Activated CD4-positive, alpha-beta T cell treated with anti-CD3 and anti-CD28 coated beads for 4 hours (primary cell): ENCODE measurements around the gene SLC25A22.
A peak's percentile ranks its signal among the peaks of the same experiment; 100 is the strongest.

Experiments
- DNase-seq, 2 donors: peaks; one replicate each; pipeline ENCODE4 v3.0.0-alpha.2; 2020

SLC25A22 gene

DNA sequence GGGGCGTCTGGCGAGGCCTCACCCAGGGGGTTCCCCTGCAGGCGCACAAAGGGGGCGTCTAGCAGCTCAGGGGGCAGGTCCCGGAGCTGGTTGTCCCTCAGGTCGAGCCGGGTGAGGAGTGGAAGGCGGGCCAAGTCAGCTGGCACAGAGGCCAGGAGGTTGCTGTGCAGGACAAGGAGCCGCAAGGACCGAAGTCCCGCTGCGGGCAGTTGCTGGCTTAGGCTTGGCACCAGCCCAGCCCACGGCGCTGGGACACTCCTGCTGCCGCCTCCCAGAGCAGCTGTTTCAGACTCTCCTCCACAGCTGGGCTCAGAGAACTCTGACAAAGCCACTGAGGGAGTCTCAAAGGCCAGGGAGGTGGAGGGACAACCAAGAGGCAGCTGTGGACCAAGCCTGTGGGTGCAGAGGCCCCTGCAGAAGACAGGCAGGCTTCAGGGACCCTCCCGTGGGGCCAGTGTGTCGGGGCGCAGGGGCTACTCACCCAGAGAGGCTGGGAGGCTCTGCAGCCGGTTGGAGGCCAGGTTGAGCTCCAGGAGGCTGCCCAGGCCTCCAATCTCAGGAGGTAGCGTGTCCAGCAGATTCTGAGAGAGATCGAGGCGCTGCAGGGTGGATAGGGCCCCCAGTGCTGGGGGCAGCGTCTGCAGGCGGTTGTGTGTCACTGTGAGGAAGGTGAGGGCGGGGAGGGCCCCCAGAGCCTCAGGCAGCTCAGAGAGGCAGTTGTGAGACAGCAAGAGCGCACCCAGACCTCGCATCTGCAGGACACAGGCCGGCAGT is 4.8 kb upstream of the SLC25A22 start:
- DNase-seq: no peak

DNA sequence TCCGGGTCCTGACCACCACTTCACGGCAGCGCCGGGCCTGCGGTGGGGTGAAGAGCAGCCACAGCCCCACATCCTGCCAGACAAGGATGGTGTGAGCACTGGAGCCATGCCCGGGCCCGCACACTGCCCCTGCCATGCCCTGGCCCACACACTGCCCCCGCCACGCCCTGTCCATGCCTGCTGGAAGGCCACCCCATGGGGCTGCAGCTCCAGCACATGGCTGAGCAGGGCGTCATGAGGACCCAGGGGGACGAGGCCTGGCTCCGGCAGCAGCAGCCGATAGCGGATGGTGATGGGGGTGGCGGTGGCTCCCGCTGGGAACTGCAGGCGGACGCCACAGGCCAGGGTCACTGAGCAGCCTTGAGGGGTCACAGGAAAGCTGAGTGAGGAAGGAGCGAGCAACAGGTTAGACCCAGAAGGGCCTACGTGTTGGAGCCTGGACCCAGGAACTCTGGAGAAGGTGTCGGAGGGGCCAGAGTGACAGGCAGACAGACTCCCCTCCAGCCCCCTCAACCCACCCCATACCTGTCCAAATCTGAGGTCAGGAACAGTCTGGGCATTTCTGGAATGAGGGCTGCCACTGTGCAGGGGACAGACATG is 4.0 kb upstream of the SLC25A22 start:
- DNase-seq: no peak

DNA sequence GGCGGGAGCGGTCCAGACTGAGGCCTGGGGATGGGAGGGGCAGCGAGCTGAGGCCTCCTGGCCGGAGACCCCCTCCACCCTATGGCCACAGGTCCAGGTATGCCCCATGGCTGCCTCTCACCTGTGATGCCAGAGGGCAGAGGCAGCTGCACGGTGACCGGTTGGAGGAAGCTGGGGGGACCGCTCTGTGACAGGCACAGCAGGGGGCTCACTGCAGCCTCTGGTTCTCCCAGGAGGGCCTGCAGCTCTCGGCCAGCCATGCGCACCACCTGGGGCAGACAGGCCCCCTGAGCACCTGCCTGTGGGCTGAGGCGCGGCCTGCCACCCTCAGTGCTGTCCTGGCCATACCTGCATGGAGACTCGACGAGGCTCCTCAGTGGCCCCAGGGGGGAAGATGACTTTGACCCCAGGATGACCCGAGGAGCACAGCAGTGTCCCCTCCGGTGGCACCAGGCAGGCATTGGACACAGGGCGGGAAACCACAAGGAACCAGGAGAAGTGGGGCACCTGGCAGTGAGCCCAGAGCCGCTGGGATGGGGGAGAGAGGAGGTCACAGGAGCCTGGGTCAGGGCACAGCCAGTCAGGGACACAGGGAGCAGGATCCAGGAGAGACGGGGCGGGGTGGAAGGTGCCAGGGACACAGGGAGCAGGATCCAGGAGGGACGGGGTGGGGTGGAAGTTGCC is 3.2 kb upstream of the SLC25A22 start:
- DNase-seq: no peak

DNA sequence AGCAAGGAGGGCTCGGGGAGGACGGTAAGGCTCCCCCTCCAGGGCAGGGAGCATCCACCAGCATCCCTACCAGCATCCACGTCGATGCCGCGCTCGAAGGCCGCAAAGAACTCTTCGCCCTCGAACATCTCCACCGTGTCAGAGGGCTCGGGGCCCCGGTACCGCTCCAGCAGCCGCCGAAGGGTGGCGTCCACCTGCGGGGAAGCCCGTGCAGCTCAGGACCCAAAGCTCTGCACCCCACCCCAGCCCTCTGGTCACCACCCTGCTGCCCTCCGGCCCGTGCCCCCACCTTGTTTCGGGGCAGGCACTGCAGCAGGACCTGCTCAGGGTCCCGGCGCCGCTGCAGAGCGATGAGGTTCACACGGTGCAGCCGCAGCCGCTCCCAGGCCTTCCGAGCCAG is 2.4 kb upstream of the SLC25A22 start:
- DNase-seq: no peak

DNA sequence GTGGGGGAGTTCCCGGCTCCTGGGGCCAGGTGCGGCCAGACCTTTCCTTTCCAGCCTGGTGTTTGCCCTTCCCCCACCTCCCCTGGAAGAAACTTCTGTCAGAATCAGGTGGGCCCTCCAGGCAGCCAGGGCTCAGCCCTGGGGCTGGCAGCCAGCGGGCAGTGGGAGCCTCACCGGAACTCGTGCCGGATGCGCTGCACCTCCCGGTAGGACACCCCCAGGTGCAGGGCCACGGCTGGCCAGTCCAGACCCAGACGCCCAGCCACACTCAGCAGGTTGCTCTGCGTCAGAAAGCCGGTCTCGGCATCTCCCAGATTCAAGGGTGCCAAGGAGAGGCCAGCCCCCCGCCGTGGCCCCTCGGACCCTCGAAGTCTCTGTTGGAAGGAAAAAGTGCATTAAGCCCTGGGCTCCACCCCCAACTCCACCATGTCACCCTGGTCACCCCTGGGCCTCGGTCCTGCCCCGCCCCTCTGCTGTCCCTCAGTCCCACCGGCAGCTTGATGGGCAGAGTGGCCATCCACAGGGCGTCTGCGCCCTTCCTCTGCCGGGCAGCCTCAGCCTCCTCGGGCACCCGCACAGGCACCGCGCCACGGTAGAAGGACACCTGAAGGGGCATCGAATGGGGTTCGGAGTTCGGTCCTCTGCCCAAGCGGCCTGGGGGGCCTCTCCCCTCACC is 1.7 kb upstream of the SLC25A22 start:
- DNase-seq: no peak

DNA sequence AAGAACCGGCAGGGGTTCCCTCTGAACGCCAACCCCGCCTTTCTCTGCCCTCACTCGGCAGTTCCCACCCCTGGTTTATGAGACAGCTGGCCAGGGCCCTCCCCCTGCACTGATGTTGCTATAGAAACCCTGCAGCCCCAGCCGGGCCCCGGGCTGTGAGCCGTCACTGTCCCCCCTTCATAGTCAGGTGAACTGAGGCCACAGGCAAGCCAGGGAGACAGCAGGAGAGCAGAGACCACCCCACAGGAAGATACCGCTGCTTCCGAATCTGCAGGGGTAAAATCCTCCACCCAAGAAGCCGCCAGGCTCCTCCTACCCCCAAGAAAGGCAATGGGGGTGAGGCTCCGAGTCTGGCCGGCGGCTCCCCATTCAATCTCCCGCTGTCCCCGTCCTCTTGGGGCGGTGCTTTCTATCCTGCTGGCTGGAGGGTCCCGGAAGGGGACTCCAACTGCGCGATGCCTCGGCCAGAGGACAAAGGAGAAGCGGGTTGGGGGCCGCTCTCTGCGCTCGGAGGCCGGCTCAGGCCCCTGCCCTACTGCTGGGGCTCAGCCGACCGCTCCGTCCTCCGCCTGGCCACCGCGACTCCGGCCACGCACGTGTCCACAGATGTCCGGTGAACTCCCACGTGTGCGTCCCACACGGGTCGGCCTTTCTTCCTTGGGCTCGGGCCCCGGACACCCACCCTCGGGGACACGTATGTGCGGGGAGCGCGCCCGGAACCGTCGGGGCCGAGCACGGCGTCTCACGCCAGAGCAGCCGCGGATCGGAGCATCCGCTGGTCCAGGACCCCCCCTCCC is 587 bp downstream of the SLC25A22 start:
- DNase-seq: peak; percentile 59 to 63

DNA sequence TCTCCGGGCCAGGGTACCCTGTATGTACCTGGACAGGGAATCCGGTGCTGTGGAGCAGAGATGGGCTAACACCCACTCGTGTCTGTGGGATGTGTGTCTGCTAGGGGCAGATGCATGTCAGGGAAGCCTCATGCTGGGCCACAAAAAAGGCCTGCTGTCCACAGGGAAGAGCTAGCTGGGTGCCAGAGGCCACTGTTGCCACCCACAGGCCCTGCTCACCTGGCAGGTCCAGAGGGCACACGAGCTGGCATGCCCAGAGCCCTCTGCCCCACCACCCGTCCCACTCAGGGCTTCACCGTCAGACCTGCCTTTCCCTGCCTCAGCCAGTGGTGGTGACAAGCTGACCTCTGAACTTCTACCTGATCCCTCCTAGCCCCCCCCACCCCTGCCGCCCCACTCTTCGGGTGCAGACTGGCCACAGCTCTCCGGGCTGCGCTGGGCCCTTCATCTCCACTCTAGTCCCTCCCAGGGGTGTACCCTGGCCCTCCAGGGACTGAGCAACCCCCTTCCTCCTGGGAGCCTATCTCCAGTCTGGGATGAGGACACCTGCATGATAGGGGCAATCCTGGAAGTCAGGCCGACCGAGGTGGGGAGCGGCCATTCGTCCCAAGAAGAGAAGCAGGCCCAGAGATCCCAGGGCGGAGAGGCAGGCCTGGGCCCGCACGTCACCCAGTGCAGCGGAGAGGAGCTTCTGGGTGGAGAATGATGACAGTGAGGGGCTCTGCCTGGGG is 1.4 kb downstream of the SLC25A22 start:
- no peak for DNase-seq

DNA sequence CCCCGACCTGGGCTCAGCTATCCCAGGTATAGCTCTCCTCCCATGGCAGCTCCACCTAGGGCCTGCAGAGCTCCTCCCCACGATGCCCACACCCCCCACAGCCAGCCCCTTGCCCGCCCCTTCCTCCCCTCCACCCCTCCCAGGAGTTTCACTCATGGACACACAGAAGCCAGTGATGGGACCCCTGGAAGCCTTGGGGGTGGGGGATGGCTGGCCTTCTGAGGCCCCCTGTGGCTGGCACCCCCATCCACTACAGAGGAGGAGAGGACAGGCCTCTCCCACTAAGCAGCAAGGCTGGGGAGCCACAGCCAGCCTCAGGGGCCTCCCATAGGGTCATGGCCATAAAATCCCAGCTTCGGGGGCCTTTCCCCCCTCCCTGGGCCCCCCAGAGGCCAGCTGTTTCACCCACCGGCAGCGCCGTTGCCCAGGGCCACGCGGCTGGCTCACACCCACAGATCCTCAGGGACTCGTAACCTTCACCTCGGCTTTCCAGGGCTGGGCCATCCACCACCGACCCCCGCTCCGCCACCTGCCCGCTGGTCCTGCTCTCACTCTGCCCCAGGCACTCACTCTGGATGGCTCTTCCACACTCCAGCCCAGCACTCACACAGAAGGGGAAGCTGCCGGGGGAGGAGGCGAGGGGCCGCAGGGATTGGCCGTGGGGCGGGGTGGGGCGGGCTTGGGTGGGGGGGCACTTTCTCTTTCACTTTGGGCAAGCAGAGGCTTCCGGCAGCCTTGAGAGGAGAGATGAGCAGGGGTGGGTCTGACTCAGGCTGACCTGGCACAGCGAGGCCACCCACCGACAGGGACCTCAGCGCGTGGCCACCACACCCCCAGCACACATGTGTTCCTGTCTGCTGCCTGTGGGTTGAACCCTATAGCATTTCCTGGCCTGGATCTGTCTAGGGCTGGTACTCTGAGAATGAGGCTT is 2.2 kb downstream of the SLC25A22 start:
- DNase-seq: peak; percentile 77 to 86

DNA sequence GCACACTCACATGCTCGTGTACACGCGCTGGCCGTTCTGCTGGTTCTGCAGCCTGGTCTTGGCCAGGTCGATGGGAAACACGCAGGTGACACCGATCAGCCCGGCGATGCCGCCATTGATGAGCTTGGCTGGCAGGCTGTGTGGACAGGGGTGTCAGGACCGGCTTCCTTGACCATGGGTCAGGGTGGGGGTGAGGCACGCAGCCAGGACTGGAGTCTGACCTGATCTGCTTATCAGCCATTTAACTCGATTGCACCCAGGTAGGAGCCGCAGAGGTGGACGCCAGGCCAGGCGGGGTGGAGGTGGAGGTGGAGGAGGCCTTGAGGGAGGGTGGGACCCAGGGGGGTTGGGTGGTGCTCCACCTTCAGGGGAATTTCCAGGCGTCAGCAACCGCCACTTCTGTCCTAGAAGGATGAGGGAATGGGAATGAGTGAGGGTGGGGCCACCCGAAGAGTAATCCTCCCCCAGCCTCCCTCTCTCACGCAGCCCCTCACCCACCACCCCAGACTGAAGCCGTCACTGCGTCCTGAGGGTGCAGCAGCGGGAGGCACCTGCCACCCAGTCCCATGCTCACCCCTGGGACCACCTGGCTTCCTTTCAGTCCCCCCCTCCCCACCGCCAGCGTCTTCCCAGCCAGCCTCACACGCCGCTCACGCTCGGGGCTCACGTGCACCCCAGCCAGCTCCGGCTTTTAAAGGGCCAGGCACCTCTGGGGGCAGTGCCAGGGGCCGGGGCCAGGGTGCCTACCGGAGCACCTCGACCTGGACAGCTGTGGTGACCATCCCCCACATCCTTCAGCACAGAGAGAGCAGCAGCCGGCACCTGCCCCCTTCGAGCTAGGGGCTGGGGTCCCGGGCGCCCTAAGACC is 3.1 kb downstream of the SLC25A22 start:
- DNase-seq: no peak

DNA sequence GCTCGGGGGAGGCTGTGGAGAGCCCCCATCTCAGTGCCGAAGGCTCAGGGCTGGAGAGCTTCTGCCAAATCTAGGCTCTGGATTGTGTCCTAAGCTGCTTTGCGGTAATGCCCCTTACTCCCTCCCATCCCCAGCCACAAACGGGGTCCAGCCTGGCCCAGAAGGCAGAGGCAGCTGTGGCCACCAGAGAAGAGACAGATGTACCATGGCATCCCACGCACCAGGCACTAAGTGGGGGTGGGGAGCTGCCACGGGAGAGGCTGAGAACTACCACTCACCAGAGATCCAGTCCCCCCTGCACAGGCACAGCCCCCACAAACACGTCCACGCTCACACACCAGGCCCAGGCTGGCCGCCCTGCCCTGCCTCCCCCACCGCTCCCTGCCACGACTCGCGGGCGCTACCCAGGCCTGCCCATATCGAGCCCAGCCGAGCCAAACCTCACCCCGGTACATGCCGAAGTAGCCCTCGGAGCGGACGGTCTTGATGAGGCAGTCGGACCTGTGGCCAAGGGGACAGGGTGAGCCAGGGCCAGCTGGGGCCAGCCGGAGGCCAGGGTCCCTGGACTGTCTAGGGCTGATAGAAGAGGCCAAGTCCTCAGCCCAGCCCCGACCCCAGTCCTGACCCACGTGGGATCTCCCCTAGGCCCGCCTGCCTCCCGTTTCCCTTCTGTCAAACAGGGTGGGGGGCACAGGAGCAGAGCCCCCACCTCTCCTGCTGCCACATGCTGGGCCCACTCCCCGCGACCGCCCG is 3.9 kb downstream of the SLC25A22 start:
- no peak for DNase-seq

DNA sequence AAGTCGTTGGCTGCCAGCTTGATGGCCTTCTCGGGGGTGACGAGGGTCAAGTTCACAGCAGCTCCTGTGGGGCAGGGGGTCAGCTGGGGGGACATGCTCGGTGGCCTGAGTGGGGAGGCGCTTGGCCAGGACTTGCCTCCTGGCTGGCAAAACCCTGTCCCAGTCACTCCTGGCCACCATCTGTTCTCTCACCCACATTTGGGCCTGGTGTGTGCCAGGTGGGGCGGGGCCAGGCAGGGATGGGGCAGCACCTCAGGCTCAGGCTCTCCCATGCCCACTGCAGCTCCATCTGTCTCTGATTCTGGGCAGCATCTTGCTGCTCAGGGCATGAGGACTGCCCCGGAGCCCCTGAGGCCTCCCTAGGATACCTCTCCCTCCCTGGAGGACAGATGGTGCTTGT is 4.5 kb downstream of the SLC25A22 start:
- no peak for DNase-seq

DNA sequence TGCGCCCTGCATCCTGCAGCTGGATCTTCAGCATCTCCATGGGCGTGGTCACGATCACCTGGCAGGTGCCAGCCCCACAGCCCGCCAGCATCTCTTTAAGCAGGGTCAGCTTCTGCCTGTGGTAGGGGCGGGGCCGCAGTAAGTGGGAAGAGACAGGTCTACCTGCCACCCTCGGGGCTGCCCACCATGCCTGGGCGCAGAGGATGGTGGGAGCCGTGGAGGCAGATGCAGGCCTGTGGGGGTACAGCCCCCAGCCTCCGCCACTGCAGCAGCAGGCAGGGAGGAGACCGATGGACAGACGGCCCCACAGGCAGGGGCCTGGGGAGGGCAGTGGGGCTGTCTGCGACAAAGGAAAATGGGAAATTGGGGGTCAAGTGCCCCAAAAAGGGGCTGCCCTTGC is 5.2 kb downstream of the SLC25A22 start:
- no peak for DNase-seq

DNA sequence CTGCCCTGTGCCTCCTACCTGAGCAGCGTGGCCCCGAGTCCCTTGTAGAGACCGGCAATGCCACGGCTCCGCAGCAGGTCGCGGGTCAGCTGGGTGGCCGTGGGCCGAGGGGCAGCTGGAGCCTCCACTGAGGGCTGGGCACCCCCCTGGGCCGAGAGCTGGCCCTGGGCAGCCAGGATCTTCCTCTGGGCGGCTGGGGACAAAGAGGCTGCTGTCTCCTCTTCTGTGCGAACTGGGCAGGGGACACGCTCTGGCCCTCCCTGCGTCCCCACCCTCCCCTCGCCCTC is 5.6 kb downstream of the SLC25A22 start:
- no peak for DNase-seq

DNA sequence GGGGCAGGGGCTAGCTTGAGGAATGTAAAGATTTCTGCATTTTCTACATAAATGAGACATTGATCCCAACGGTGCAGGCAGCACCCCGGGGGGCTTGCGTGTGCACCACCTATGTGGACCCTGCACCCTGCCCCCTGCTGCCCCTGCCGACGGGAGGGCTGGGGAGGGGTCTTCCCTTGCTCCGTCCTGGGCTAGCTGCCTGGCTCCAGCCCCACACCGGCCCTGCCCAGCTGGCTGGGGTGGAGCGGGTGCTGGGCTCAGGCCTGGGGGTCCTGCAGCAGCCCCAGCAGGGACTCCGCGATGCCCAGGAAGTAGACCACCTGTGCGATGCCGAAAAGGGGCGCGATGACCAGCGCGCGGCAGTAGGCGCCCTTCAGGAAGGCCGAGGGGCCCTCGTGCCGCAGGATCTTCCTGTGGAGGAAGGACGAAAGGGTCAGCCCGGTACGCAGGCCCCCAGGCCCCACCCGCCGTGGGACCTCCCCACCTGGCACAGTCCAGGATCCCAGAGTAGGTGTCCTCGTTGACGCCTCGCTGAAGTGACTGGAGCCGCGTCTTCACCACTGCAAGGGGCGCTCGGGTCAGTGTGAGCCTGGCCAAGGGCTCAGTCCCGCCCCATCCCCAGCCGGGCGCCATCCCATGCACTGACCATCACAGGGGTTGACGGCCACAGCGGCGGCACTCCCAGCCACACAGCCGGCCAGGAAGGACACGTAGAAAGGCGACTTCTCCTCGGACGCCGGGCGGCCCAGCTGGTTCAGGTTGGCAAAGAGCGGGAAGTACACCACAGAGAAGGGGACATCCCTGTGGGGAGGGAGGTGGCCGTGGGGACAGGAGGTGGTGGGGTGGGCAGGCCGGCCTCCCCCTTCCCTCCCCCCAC is 6.2 kb downstream of the SLC25A22 start:
- DNase-seq: no peak

DNA sequence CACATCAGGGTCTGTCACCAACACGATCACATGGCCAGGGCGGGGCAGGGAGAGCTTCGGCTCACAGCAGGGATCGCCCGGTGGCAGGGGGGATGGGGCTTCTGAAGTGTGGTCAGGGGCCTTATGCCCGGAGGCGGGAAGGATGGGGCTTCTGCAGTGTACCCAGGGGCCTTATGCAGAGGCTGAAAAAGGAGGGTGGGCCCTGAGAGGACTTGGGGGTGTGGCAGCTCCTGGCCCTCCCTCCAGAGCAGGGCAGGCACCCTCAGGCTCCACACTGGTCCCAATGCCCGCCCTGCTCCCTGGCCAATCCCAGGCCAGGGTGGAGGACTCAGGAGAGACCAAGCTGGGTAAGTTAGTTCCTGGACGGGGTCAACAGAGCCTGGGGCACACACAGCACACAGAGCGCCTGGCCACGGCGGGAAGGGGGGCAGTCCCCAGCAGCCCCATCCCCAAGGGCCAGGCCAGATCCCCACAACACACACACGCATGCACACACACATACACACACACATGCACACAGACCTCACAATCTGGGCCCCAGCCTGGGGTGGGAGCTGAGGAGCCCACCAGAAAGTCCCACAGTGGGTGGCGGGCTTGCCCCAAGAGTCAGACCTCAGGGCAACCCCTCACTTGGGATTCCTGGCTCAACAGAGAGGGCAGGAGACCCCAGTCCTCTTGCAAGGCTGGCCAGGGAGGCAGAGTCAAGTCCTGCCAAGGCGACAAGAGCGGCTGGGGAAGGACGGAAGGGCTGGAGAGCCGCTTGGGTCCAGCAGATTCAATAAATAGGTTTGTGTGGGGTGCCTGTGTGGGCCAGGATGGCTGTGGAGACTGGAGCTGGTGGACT is 7.1 kb downstream of the SLC25A22 start:
- no peak for DNase-seq

DNA sequence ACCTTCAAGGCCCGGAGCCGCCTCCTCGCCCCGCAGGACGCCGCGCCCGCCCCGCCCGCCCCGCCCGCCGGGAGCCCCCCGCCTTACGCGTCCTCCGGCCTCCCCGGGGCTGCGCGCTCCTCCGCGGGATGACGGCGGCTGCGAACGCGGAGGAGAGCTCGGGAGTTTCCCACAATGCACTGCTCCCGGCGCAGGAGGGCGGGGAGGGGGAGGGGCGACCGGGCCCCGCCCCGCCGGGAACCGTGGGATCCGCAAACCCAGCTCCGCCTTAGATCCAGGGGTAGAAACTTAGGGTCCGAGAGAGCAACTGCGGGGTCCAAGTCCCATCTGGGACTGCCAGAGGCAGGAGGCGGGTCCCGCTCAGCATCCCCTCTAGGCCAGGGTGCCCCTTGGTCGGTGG is 8.1 kb downstream of the SLC25A22 start, which contains the start of gene CEND1:
TSS of gene CEND1 (minus strand) at position 148 of the 400 bp plus-strand sequence. CDS start 1,514 bp downstream, outside the sequence.
- peak in 1 of 2 donors; percentile 38 for DNase-seq
